Measurements from ENCODE around the gene GSS.

Gene GSS

GRCh38 chr20:34955231-34956040 lies at the start of gene GSS, which contains the start of gene MYH7B:
Gene GSS (minus strand): TSS chr20:34955806. CDS start chr20:34951852, 3,954 bp downstream.
Gene MYH7B (plus strand): TSS chr20:34955868. CDS start chr20:34978006, 22,138 bp downstream.
- peak; percentile 97 for DNase-seq

GRCh38 chr20:35004749-35005462 lies 49.3 kb upstream of the GSS start:
- no peak for DNase-seq

- DNase-seq: no peak
Measured at GRCh38 chr20:35004051-35004725, 48.6 kb upstream of the GSS start.

GRCh38 chr20:35003211-35004031 lies 47.8 kb upstream of the GSS start:
- no peak for DNase-seq

- no peak for DNase-seq
Measured at GRCh38 chr20:35002426-35003210, 47.0 kb upstream of the GSS start.

- no peak for DNase-seq
Measured at GRCh38 chr20:35001596-35002362, 46.2 kb upstream of the GSS start.

- no peak for DNase-seq
Measured at GRCh38 chr20:35000922-35001595, 45.5 kb upstream of the GSS start.

- DNase-seq: no peak
Measured at GRCh38 chr20:35000311-35000921, 44.8 kb upstream of the GSS start.

- no peak for DNase-seq
Measured at GRCh38 chr20:34999782-35000181, 44.2 kb upstream of the GSS start.

GRCh38 chr20:34999021-34999451 lies 43.4 kb upstream of the GSS start:
- DNase-seq: no peak

GRCh38 chr20:34998331-34998950 lies 42.8 kb upstream of the GSS start:
- no peak for DNase-seq

- DNase-seq: no peak
Measured at GRCh38 chr20:34997774-34998173, 42.2 kb upstream of the GSS start.

- no peak for DNase-seq
Measured at GRCh38 chr20:34997131-34997561, 41.5 kb upstream of the GSS start.

- no peak for DNase-seq
Measured at GRCh38 chr20:34996243-34997028, 40.8 kb upstream of the GSS start.

GRCh38 chr20:34995696-34996095 lies 40.1 kb upstream of the GSS start:
- DNase-seq: no peak

GRCh38 chr20:34995192-34995591 lies 39.6 kb upstream of the GSS start:
- no peak for DNase-seq

- DNase-seq: no peak
Measured at GRCh38 chr20:34994509-34995131, 39.0 kb upstream of the GSS start.

- DNase-seq: no peak
Measured at GRCh38 chr20:34993941-34994508, 38.4 kb upstream of the GSS start.
